CD14-positive monocyte (primary cell): ENCODE data around the gene BACH1. TPM values are rescaled to one million over a fixed set of nuclear protein-coding genes. Genes with fewer than 3 reads are reported as not detected.
A peak's percentile ranks its signal among the peaks of the same experiment; 100 is the strongest.
"Not testable (repeated sequence)": the region's sequence is repeated elsewhere in the genome, so short reads cannot be mapped to it uniquely, and the experiment has no call there.

Source experiments
- DNase-seq, 3 donors: peaks; one replicate each; pipeline ENCODE4 v3.0.0-alpha.2; 2011 to 2022
- H2AFZ ChIP-seq: 2 replicates; pipeline ENCODE4 v1.6.0; 2012; ENCODE audit warnings: mild to moderate bottlenecking, low read depth, low read length, inconsistent platforms; ENCODE audit not compliant: insufficient read depth, poor library complexity, severe bottlenecking
- H3K27ac ChIP-seq, 2 donors: 1 replicate in 1 of 2; 2 replicates in 1 of 2; pipeline ENCODE4 v1.5.1; 2012 to 2013; ENCODE audit warnings: low read length in 2 of 2, control low read depth in 1 of 2, inconsistent platforms in 1 of 2, low read depth in 1 of 2, mild to moderate bottlenecking in 1 of 2
- H3K27me3 ChIP-seq, 2 donors: one replicate each; pipeline versions ENCODE4 v1.6.0 to v1.6.1; 2011 to 2013; ENCODE audit warnings: low read length in 2 of 2; ENCODE audit not compliant: control insufficient read depth in 2 of 2, insufficient read depth in 2 of 2
- H3K36me3 ChIP-seq, 2 donors: replicated peaks in 1 of 2; 1 replicate in 1 of 2; 2 replicates in 1 of 2; pipeline versions ENCODE4 v1.5.1 to v1.6.1; 2012 to 2013; ENCODE audit warnings: low read length in 2 of 2, control low read depth in 1 of 2, inconsistent platforms in 1 of 2, mild to moderate bottlenecking in 1 of 2; ENCODE audit not compliant: insufficient read depth in 2 of 2, control insufficient read depth in 1 of 2
- H3K4me1 ChIP-seq, 2 donors: 1 replicate in 1 of 2; 2 replicates in 1 of 2; pipeline versions ENCODE4 v1.5.1 to v1.6.1; 2012 to 2013; ENCODE audit warnings: low read length in 2 of 2, control low read depth in 1 of 2, inconsistent platforms in 1 of 2, mild to moderate bottlenecking in 1 of 2, moderate library complexity in 1 of 2; ENCODE audit not compliant: insufficient read depth in 2 of 2, control insufficient read depth in 1 of 2
- H3K4me2 ChIP-seq: replicated peaks from 2 replicates; pipeline ENCODE3; 2012; ENCODE audit warnings: low read length, moderate library complexity, mild to moderate bottlenecking; ENCODE audit not compliant: poor library complexity, severe bottlenecking; ENCODE audit errors: extremely low read depth
- H3K4me3 ChIP-seq, 3 experiments: fragments of 200-600 bp in 1 of 3; sonication (generic) in 1 of 3; replicated peaks in 1 of 3; 1 replicate in 2 of 3; 2 replicates in 1 of 3; pipeline ENCODE4 v1.5.1; 2011 to 2013; ENCODE audit warnings: low read length in 3 of 3, mild to moderate bottlenecking in 3 of 3, control low read depth in 2 of 3, low read depth in 2 of 3, inconsistent platforms in 1 of 3, moderate library complexity in 1 of 3
- H3K79me2 ChIP-seq: 2 replicates; pipeline ENCODE4 v1.6.0; 2012; ENCODE audit warnings: mild to moderate bottlenecking, control low read depth, inconsistent platforms, low read length, moderate library complexity; ENCODE audit not compliant: insufficient read depth
- H3K9ac ChIP-seq: 2 replicates; pipeline ENCODE4 v1.6.0; 2017; ENCODE audit warnings: low read length, mild to moderate bottlenecking; ENCODE audit not compliant: insufficient read depth, poor library complexity, severe bottlenecking
- H3K9me3 ChIP-seq, 2 donors: replicated peaks in 1 of 2; 1 replicate in 1 of 2; 2 replicates in 1 of 2; pipeline versions ENCODE4 v1.5.1 to v1.6.1; 2012 to 2013; ENCODE audit warnings: low read length in 2 of 2, control low read depth in 1 of 2; ENCODE audit not compliant: control insufficient read depth in 1 of 2, insufficient read depth in 1 of 2
- H4K20me1 ChIP-seq: 2 replicates; pipeline ENCODE4 v1.6.0; 2012; ENCODE audit warnings: mild to moderate bottlenecking, low read length, control low read depth, moderate library complexity; ENCODE audit not compliant: insufficient read depth
- H3K27ac Mint-ChIP-seq, 7 donors: one replicate each; pipeline ENCODE4 v1.8.0; 2020; ENCODE audit warnings: mild to moderate bottlenecking in 7 of 7, mixed read lengths in 7 of 7, moderate library complexity in 6 of 7, inconsistent platforms in 2 of 7
- H3K27me3 Mint-ChIP-seq, 3 donors: one replicate each; pipeline ENCODE4 v1.8.0; 2021 to 2022; ENCODE audit warnings: low read depth in 3 of 3, mild to moderate bottlenecking in 3 of 3, mixed read lengths in 3 of 3, moderate library complexity in 3 of 3, inconsistent platforms in 1 of 3
- H3K36me3 Mint-ChIP-seq, 2 donors: one replicate each; pipeline ENCODE4 v1.8.0; 2020; ENCODE audit warnings: mixed read lengths in 2 of 2, inconsistent platforms in 1 of 2, mild to moderate bottlenecking in 1 of 2
- H3K4me1 Mint-ChIP-seq: one replicate; pipeline ENCODE4 v1.8.0; 2020; ENCODE audit warnings: mild to moderate bottlenecking, mixed read lengths
- H3K4me3 Mint-ChIP-seq, 2 donors: one replicate each; pipeline ENCODE4 v1.8.0; 2020; ENCODE audit warnings: mild to moderate bottlenecking in 2 of 2, mixed read lengths in 2 of 2, moderate library complexity in 1 of 2
- H3K9me3 Mint-ChIP-seq, 7 donors: one replicate each; pipeline ENCODE4 v1.8.0; 2020 to 2022; ENCODE audit warnings: mixed read lengths in 7 of 7, mild to moderate bottlenecking in 6 of 7, moderate library complexity in 6 of 7, inconsistent platforms in 2 of 7
- CTCF ChIP-seq: fragments of 200-600 bp; IDR thresholded peaks from one replicate; pipeline ENCODE4 v1.8.0; 2022; ENCODE audit warnings: antibody characterized with exemption, mild to moderate bottlenecking
- WGBS: methylation state at CpG from one replicate; pipeline ENCODE4 v1.1.5; 2013; ENCODE audit warnings: missing lambda C conversion rate; ENCODE audit not compliant: insufficient coverage; 5-methylcytosine and 5-hydroxymethylcytosine counted together
- intact Hi-C, 2 donors: fragments of 100-400 bp; cut with micrococcal nuclease; formaldehyde crosslinking; loops; one replicate each; pipeline versions ENCODE4 v1.15.0 to v1.15.1; 2023
- polyA plus RNA-seq, 3 donors: library from polyadenylated mRNA; depleted of rRNA in 1 of 3; unstranded in 2 of 3; stranded (reverse) in 1 of 3; fragments of 300-500 nt in 2 of 3; fragments of >200 nt in 1 of 3; fragmentation: Illumina TruSeq in 2 of 3; gene quantifications; 1 replicate in 2 of 3; 2 replicates in 1 of 3; pipeline ENCODE4 v1.2.3, GENCODE V29; 2012 to 2021

The BACH1 gene
- polyA plus RNA-seq, 3 donors, result 69.2 to 199 (median 148) TPM

GRCh38 chr21:29351691-29352090, 53.0 kb downstream of the BACH1 start:
- H3K4me3 Mint-ChIP-seq, result no peak overlapping the region
- H3K27ac ChIP-seq, result no peak overlapping the region

GRCh38 chr21:29355043-29355710, 56.5 kb downstream of the BACH1 start:
- 99% methylated on average over 10 of the region's 14 CpGs for WGBS
- H3K4me2 ChIP-seq, H2AFZ ChIP-seq, DNase-seq, H3K27me3 ChIP-seq, H3K27me3 Mint-ChIP-seq, H3K4me3 Mint-ChIP-seq, H3K4me3 ChIP-seq, H3K9ac ChIP-seq, intact Hi-C loops: not testable (repeated sequence)
- peaks cover 9 to 13% of the 10 kb centered on the region in 2 donors for H3K9me3 ChIP-seq
- H3K27ac ChIP-seq, result peak overlapping the region in 1 of 2 donors; percentile 80
- peaks cover 25% of the 10 kb centered on the region for H4K20me1 ChIP-seq
- H3K79me2 ChIP-seq, result peaks cover 38% of the 10 kb centered on the region
- Mint-ChIP-seq H3K4me1 (peaks cover 33% of the 10 kb centered on the region), H3K9me3 (peaks cover 0 to 16% (median 13%) of the 10 kb centered on the region in 7 donors), H3K36me3 (peaks cover 54 to 68% of the 10 kb centered on the region in 2 donors), H3K27ac (peak overlapping the region in 4 of 7 donors; percentile 31 to 78 (median 70))
- H3K4me1 ChIP-seq, result peaks cover 29 to 30% of the 10 kb centered on the region in 2 donors
- peaks cover 21 to 66% of the 10 kb centered on the region in 2 donors for H3K36me3 ChIP-seq

More at GRCh38 chr21:29351691-29352090, 53.0 kb downstream of the BACH1 start:
- Histone ChIP-seq H2AFZ (no peak overlapping the region), H3K79me2 (peaks cover 45% of the 10 kb centered on the region), H3K4me3 (no peak overlapping the region), H3K4me2 (no peak overlapping the region), H3K36me3 (peaks cover 19 to 56% of the 10 kb centered on the region in 2 donors), H3K9me3 (peaks cover 9 to 13% of the 10 kb centered on the region in 2 donors), H3K27me3 (no peaks in the 10 kb centered on the region), H3K9ac (no peak overlapping the region), H3K4me1 (peaks cover 34 to 39% of the 10 kb centered on the region in 2 donors), H4K20me1 (peaks cover 50% of the 10 kb centered on the region)
- Mint-ChIP-seq H3K27ac (no peak overlapping the region), H3K27me3 (peaks cover 0 to 6% (median 0%) of the 10 kb centered on the region in 3 donors), H3K36me3 (peaks cover 46 to 65% of the 10 kb centered on the region in 2 donors), H3K4me1 (peaks cover 33% of the 10 kb centered on the region), H3K9me3 (peaks cover 0 to 16% (median 13%) of the 10 kb centered on the region in 7 donors)
- intact Hi-C loops, result no loop called here
- TF ChIP-seq CTCF, result no peak
- no peak for DNase-seq

- H3K4me3 ChIP-seq, intact Hi-C loops, H3K9ac ChIP-seq, H3K4me2 ChIP-seq, H2AFZ ChIP-seq, DNase-seq, H3K27me3 Mint-ChIP-seq, H3K27me3 ChIP-seq: not testable (repeated sequence)
- no CpG with 5 or more reads among the region's 1 CpG for WGBS
- peak overlapping the region in 1 of 2 donors; percentile 27 for H3K4me3 Mint-ChIP-seq
- peaks cover 29 to 30% of the 10 kb centered on the region in 2 donors for H3K4me1 ChIP-seq
- peak overlapping the region; percentile 15 to 90 (median 78) for H3K27ac Mint-ChIP-seq
- H3K36me3 Mint-ChIP-seq, result peaks cover 54 to 69% of the 10 kb centered on the region in 2 donors
- H3K79me2 ChIP-seq, result peaks cover 29% of the 10 kb centered on the region
- peaks cover 33% of the 10 kb centered on the region for H3K4me1 Mint-ChIP-seq
- H3K9me3 Mint-ChIP-seq, result peaks cover 0 to 16% (median 13%) of the 10 kb centered on the region in 7 donors
- peaks cover 9 to 13% of the 10 kb centered on the region in 2 donors for H3K9me3 ChIP-seq
- H4K20me1 ChIP-seq, result peaks cover 20% of the 10 kb centered on the region
- H3K36me3 ChIP-seq, result peaks cover 25 to 64% of the 10 kb centered on the region in 2 donors
- H3K27ac ChIP-seq, result peak overlapping the region in 1 of 2 donors; percentile 80
Observed at GRCh38 chr21:29356291-29356690, 57.6 kb downstream of the BACH1 start.
